Muscle of back (tissue), 11 donors: Measurements from ENCODE around the gene AGAP3. TPM values are rescaled to one million over a fixed set of nuclear protein-coding genes. Genes with fewer than 3 reads are reported as not detected.
A peak's percentile ranks its signal among the peaks of the same experiment; 100 is the strongest.

ENCODE experiments used
- DNase-seq, 3 donors: peaks; one replicate each; pipeline versions ENCODE4 v3.0.0 to v3.0.0-alpha.2; 2013
- polyA plus RNA-seq, 10 donors: library from polyadenylated mRNA; unstranded; fragments of 120-200 nt; gene quantifications; one replicate each; pipeline ENCODE4 v1.2.1, GENCODE V29; 2013; ENCODE audit not compliant: insufficient read length in 10 of 10

Gene AGAP3
- polyA plus RNA-seq, 10 donors, result 53.5 to 84.1 (median 67.8) TPM

DNA sequence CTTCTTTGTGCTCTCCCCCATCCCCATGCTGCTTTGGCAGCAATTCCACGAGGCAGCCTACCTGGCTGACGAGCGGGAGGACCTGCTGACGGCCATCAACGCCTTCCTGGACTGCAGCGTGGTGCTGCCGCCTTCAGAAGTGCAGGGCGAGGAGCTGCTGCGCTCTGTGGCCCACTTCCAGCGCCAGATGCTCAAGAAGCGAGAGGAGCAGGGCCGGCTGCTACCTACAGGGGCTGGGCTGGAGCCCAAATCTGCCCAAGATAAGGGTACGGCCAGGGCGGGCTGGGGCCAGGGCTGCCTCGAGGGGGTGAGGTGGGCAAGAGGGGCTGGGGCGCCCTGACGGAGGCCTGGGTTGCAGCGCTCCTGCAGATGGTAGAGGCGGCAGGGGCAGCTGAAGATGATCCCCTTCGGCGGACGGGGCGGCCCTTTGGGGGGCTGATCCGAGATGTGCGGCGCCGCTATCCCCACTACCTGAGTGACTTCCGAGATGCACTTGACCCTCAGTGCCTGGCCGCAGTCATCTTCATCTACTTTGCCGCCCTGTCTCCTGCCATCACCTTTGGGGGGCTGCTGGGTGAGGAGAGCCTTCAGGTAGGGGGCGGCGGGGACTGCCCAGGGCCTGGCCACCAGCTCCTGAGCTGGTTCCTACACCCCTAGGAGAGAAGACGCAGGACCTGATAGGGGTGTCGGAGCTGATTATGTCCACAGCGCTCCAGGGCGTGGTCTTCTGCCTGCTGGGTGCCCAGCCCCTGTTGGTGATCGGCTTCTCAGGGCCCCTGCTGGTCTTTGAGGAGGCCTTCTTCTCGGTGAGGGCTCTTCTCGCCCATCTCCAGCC is 15.0 kb upstream of the AGAP3 start:
- DNase-seq, result no peak

DNA sequence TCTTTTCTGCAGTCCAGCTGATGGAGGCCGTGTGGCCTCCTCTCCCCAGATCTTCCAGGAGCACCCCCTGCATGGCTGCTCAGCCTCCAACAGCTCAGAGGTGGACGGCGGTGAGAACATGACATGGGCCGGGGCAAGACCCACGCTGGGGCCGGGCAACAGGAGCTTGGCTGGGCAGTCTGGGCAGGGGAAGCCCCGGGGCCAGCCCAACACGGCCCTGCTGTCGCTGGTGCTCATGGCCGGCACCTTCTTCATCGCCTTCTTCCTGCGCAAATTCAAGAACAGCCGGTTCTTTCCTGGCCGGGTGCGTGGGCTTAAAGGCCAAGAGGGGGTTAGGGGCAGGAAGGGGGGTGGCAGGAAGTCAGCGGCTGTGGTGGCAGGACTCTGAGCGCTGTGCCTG is 12.3 kb upstream of the AGAP3 start:
- no peak for DNase-seq

DNA sequence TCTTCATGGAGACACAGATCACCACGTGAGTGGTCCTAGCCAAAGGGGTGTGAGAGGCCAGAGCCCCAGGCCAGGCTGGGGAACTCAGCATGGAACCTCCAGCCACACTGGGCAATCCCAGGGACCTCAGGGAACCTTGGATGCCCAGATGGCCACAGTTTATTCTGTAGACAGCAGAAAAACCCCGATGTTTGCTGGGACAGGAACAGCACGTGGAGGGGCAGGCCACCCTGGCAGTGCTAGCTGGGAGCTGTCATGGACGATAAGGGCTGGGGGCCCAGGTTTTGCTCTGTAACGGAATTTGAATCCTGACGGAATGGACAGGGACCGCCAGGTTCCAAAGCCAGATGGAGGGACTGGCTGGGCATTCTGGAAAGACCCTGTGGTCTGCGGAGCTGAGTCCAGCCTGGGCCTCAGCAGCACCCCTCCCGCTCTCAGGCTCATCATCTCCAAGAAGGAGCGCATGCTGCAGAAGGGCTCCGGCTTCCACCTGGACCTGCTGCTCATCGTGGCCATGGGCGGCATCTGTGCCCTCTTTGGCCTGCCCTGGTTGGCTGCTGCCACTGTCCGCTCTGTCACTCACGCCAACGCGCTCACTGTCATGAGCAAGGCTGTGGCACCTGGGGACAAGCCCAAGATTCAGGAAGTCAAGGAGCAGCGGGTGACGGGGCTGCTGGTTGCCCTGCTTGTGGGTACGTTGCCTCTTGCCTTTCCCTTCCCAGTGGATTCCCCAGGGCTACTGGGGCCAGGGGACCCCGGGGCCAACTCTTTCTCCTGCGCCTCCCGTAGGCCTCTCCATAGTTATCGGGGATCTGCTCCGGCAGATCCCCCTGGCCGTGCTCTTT is 11.2 kb upstream of the AGAP3 start:
- no peak for DNase-seq

DNA sequence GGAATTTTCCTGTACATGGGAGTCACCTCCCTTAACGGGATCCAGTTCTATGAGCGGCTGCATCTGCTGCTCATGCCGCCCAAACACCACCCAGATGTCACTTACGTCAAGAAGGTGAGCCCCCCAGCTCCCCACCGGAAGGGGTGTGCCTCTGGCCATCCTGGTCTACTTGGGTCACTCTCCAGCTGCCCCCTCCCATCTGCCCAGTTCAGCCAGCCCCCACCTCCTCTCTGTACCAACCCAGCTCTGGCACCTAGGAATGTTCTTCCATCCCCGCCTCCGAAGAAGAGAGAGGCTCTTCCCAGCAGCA is 10.7 kb upstream of the AGAP3 start:
- DNase-seq, result no peak

DNA sequence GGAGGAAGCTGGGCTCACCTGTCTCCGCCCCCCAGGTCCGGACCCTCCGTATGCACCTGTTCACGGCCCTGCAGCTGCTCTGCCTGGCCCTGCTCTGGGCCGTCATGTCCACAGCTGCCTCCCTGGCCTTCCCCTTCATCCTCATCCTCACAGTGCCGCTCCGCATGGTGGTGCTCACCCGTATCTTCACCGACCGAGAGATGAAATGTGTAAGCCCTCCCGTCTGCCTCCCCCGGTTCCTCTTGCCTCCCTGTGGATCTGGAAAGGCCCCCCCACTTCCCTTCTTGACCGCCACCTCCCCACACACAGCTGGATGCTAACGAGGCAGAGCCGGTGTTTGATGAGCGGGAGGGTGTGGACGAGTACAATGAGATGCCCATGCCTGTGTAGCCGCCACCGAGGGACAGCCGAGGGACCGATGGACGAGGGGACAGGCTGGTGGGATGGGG is 10.3 kb upstream of the AGAP3 start:
- DNase-seq, result no peak

DNA sequence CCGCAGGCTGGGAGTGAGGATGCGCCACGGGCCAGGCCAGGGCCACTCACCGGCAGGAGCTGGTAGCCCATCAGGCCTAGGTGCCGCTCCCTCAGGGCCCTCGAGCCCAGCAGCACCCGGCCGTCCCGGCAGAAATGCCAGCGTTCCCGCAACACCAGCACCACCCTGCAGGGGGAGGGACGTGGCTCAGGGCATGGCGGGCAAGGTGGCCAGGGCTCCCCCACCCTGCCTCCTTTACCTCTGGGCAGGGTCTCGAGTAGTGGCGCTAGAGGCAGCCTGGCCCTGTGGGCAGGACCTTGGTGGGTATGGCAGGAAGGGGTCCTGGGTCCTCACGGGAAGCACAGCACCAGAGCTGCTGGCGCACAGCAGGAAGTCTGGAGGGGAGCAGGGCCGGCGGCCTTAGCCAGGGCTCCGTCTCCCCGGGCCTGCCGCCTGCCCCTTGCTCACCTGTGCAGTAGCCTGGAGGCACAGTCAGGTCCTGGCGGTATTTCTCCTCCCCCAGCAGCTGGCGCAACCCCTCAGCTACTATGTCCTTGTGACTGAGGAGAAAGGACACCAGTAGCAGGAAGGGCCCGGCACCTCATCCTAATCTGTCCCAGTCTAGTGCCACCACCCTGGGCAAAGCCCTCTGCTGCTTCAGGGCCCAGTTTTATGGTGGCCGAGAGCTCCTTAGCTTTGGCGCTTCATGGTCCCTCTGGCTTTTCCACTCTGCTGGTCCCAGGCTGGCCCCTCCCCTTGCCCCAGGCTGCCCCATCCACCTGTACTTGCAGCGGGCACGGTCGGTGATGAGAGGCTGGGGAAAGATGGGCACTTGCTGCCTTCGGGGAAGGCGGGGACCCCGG is 9.2 kb upstream of the AGAP3 start:
- no peak for DNase-seq

DNA sequence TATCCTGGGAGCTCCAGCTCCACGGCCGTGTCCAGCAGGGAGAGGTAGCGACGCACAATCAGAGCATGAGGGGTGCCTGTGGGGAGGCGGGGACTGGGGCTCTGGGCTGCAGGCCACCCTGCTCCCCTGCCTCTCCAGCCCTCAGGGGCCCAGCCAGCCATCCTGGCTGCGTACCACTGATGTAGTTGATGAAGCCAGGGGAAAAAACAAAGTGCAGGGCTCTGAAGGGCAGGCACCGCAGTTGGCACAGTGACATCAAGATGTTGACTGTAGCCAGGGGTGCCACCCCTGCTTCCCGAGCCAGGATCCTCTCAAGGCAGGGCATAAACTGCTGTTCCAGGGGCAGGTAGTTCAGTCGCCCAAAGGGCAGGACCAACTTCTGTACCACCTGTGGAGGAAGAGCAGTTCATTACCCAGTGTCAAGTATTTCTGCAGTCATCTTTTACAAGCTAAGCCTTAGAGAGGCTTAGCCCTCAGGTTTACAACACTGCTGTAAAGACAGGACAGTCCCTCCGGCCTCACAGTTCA is 8.5 kb upstream of the AGAP3 start:
- no peak for DNase-seq

DNA sequence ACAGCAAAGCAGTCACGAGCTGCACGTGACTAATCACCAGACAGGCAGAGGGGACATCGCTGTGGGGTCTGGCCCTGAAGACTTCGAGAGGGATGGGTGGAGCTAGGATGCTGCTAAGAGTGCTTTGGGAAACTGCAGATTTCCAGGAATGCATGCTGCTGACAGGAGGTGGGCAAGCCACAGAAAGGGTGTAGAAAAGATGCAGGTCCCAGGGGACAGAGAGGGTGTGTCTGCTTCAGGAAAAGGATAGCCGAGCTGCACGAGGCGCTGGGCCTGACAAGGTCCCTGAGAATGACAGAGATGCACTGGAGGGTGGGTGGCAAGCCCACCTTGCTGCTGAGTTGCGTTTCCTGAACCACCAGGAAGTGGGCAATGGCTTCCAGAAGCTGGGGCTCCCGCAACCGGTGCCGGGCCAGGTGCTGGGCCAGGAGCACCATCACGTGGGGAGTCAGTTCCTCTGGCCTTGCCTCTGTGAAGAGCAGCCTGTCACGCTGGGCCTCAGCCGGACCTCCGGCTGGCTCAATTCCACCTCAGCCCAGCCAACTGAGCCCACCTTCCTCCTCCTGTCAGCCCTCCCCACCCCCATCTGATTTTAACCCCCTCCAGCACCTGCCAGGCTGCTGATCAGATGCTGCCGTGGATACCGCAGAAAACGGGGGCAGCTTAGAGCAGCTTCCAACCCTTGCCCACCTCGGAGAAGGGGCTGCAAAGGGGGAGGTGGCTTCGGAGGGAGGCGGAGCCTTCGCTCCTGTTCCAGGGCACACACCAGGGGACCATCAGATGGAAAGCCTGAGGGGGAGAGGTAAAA is 7.8 kb upstream of the AGAP3 start:
- DNase-seq, result peak in 1 of 3 donors; percentile 57

DNA sequence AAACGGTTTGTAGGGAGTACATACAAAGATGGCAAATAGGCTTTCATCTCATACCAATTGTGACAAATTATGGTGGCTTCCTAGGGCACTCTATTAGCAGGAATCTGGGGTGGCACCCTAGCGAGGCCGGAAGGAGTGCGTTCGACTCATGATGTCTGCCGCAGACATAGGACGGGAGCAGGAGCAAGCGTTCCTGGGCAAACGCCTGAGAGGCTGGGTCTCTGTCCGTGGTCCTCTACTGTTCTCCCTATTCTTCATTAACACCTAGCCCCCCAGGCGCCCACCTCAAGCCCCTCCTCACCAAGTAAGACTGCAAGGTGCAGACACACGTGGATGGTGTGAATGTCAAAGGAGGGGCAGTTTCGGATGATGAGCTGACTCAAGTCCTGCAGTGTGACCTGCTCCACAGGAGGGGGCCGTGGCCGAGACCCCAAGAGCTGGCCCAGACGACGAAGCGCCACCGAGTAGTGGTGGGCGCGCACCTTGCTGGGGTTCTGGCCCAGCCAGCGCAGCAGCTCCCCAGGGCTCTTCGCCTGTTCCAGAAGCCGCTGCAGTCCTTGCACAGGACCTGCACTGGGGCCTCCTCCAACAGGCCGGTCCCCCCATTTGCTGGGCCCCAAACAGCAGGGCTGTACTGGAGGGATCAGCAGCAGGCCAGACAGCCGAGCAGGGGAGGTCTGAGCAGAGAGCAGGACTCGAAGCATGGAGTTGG is 6.9 kb upstream of the AGAP3 start:
- no peak for DNase-seq

DNA sequence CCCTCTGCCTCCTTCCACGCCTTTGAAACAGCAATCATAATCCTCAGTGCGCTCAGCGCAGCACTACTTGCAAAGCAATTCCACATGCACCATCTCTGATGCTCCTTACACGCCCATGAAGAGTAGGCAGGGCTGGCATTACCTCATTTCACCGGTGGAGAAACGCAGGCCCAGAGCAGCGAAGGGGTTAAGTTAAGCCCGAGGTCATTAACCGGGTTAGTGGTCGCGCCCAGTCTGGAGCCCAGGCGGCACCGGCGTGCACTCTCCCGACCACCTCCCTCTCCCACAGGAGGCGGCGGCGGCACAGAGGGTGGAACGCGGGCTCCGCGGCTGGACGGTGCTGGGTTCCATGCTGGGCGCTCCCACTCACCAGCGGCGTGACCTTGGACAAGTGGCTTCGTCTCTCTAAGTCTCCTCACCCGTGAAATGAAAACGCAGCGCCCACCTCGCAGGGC is 6.2 kb upstream of the AGAP3 start:
- DNase-seq, result peak in 1 of 3 donors; percentile 53

DNA sequence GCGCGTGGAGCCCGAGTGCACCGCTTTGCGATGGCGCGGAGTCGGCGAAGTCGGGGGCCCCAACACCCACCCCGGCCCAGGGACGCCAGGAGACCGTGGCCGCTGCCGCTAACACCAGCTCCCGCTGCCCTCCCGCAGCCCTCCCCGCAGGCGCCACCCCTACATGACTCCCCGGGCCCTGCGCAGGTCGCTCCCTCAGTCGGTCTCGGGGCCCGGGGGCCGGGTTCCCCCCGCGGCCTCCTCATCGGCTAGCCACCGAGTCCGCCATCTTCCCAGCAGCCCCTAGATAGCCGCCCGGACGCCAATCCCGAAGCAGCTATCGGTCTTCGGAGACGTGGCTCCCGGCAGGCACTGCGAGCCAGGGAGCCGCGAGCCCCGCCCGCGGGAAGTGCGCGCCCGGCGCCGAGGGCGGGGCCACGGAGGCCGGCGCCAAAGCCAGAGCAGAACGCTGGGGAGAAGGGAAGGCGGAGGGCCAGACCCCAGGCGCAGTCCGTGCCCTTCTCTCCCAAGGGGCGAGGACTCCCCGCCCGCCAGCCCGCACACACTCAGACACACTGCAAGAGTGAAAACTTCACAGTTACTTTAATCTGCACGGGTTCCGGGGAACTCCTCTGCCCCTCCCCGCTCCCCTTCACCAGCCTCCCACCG is 5.6 kb upstream of the AGAP3 start, which contains the start of gene FASTK:
Gene FASTK, minus strand, starts transcription at position 288 of the 648 bp plus-strand sequence. Its CDS starts 43 bp downstream, at position 245.
- DNase-seq, result peak; percentile 93 to 97 (median 93)

DNA sequence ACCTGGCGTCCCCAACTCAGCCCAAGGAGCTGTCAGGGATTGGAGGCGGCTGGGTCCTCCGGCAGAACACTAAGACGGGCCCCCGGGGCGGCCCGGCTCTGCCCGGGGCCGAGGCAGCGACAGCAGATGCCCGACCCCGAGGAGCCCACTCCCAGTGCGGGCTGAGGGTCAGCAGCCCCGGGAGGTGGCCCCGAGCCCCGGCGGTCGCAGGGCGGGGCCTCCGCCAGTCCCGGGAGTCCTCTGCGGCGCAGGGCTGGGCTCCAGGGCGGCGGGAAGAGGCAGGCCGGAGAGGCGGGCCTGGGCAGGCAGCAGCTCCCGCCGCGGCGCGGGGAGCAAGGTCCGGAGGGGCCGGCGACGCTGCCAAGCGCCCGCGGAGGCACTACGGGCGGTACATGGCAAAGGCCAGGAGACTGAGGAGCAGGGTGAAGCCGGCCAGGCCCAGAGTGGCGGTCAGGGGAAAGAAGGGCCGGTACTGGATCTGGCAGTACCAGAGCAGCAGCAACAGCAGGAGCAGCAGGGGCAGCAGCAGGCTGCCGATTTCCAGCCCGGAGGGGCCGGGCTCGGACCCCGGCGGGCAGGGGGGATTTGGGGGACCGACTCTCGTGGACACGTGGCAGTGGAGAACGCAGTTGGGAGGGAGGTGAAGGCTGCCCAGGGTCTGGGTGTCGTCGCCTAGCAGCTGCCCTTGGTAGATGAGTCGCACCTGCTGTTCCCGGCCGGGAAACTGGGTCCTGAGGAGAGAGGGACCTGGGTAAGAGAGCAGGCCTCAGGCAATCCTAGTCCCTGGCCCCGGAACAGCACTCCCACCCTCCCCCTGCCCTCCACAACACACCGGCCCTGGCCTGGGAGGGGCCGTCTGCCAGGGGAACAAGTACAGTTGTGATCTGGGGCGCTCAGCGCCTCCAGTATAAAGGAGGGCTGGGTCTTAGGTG is 4.8 kb upstream of the AGAP3 start:
- DNase-seq, result peak in 1 of 3 donors; percentile 53

DNA sequence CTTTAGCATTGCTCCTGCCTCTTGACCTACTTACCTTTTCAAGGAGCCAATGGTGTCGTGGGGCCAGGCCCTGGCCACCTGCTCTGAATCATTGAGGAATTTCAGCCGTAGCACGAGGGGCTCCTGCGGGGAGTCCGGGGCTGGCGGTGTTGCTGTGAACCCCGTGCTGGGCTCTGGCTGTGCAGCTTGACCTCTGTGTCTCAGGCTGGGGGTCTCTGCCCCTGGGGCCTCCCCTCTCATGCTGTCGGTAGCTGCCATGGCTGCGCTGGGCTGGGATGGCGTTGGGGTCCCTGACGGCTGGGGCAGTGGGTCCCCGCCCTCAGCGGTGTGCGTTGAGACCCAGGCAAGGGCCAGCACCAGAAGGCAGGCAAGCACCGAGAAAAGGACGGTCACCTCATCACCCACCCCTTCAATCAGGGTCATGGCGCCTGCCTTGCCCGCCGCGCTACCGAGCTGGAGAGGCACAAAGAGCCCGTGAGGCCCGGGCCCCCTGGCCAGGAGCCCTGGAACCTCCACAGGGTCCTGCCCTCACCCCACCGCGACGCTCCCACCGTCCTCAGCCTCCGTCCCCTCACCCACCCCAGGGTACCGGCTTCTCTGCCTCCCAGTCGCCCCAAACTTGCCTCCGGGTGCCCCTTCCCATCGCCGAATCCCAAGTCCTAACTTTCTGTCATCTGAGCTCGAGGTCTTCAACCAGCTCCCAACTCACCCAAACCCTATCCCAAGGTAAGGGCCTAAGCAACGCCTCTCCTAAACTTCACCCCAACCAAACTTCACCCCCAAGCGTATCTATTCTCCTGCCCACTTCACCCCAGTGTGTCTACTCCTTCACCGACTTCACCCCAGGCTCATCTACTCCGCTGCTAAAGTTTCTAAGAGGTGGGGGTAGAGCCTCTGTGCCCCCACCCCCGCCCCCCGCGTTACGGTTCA is 3.9 kb upstream of the AGAP3 start:
- no peak for DNase-seq

DNA sequence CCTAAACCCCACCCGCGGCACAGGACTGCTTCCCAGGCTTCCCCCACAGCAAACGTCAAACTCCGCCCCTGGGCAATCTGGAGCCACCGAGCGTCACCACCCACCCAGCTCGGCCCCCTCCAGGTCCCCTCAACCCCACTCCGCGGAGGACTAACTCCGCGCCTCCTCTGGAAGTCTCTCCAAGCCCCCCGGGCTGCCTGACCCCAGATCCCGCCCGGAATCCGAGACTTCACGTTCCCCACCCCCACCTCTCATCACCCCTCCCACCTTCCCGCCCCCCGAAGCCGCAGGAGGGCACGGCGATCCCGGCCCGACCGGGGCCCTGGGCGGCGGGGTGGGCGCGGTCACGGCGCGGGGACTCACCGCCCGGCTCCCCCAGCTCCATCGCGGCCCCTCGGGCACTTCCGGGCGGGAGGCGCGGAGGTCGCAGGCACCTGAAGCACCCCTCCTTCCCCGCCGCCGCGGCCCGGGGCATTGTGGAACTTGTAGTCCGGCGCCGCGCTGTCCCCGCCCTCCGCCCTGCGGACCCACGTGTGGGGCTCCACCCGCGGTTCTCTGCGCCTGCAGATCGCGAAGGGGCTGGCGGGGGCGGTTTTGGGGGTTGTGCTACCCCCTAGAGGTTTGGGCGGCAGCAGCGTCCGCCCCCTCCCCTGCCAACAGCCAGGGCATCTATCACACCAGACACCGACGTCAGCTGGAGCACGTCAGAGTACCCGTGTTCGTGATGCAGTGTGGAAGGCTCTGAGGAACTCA is 3.0 kb upstream of the AGAP3 start, which contains the start of gene TMUB1:
Gene TMUB1, minus strand, starts transcription at position 423 of the 753 bp plus-strand sequence. CDS start 930 bp downstream, outside the sequence.
- peak in 2 of 3 donors; percentile 69 to 88 for DNase-seq

DNA sequence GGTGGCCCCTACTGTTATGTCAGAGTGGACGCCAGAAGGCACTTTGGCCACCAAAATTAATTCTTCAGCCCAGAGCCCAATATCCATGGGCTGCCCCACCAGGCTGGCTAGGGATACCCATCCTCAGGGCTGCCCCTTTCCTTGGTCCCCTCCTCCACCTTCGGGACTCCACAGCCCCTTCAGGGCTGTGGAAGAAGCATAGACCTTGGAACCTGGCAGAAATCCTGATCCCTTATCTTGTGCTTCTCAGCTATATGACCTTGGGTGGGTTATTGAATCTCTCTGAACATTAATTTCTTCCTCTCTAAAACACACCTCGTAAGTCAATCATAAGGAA is 2.5 kb upstream of the AGAP3 start:
- DNase-seq, result no peak

DNA sequence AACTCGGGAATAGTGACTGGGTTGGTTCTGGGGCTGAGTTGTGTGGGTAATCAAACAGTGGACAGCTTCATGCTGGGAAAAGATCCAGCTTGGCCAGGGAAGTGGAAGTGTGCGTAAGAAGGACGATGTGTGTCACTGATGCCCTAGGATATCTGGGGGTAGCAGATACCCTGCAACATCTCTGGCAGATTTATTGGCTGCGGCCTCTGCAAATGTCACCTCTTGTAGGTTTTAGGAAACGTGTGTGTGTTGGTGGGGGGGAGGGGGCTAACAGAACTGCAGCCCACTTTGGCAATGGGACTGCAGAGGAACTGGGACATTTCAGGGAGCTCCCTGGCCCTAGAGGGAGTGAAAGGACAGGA is 965 bp upstream of the AGAP3 start:
- DNase-seq, result no peak
